Inferior parietal cortex (tissue), 1 donor: ENCODE results near the gene IQGAP1.
"Not testable (repeated sequence)": the region's sequence is repeated elsewhere in the genome, so short reads cannot be mapped to it uniquely, and the experiment has no call there.

Source experiments
- DNase-seq: peaks from one replicate; pipeline ENCODE4 v3.0.0-alpha.2; 2016; ENCODE audit errors: extremely low spot score

IQGAP1 gene

DNA sequence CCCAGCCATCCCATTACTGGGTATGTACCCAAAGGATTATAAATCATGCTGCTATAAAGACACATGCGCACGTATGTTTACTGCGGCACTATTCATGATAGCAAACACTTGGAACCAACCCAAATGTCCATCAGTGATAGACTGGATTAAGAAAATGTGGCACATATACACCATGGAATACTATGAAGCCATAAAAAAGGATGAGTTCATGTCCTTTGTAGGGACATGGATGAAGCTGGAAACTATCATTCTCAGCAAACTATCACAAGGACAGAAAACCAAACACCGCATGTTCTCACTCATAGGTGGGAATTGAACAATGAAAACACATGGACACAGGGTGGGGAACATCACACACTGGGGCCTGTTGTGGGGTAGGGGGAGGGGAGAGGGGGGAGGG, 22.3 kb downstream of the IQGAP1 start:
- DNase-seq, result not testable (repeated sequence)

DNA sequence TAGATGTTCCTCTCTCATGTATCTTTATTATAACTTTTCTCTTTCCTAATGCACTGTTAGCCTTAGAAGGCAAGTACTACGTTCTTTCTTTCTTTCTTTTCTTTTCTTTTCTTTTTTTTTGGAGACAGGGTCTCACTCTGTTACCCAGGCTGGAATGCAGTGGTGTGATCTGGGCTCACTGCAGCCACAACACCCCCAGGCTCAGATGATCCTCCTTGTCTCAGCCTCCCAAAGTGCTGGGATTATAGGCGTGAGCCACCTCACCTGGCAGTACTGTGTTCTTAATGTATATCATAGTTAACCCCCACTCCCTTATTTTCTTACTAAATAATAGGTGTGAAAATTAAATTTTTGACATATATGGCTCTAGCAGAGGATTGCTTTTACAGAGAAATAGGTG, 23.1 kb downstream of the IQGAP1 start:
- DNase-seq, result no peak

DNA sequence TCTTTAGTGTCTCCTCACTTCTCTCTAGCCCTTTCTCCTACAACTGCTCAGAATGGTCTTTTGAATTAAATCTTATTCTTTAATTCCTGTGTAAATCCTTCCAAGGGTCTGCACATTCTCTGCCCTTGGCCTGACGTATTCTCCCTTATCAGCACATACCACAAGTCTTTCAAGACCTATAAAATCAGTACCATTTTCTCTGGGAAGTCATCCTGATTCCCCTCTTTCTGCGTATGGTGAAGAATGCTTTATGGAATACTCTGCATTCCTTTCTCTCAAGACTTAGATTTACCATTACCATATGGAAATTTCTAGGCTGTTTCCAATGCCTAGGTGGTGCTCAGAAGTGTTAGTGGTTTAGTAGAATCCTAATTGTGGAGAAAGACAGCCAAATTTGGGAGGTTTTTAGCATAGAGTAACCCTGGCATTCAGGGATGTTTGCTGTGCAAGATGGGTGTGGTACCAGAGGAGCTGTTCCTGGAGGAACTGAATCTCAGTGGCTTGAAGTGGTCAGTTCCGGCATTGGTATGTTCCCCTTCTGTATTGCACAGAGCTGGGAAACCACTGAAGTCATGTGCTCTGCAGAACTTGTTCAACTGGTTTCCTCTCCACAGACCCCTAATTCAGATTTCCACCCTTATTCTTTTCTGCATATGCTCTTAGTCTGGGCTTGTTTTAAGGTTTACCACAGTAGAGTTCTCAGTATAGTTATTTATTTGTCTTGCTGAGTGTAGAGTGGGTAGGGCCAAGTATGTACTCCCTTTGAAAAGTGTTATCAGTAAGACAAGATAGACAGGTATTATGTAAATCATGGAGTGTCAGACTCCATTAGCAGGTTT, 24.5 kb downstream of the IQGAP1 start:
- no peak for DNase-seq

DNA sequence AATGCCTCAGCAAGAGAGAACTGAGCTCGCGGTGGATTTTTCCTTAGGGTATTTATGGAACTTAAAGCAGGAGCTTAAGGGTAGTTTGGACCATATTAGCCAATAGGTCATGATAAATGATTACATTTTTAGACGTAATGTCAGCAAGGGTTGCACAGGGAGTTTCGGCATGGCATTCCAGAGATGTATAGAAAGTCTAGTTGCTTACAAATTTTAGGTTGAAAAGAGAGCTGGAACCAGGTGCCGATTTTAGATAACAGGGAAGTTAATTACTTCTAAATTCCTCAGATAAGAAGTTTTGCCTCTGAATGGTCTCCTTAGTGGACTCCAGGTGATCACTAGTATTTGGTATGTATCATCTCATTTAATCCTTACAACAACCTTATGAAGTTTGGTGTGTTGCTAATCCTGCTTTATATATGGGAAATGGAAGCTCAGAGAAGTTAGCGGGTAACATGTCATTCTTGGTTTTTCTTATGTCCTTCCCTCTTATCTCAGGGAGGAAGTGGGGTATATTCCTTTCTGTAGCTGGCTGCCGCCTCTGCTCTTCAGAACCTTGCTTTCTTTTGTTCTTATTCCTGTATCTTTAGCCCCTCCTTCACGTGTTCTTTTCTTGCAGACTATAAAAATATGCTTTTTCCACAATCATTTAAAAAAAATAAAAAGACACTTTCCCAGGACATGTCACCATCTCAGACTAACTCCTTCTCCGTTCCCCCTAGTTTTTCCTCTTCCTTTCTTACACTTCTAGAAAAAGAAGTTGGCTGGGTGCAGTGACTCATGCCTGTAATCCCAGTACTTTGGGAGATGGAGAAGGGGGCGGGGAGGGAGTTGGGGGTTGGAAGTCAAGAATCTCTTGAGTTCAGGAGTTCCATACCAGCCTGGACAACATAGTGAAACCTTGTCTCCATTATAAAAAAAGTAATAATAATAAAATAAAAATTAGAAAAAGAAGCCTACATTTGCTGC, 25.7 kb downstream of the IQGAP1 start:
- no peak for DNase-seq

DNA sequence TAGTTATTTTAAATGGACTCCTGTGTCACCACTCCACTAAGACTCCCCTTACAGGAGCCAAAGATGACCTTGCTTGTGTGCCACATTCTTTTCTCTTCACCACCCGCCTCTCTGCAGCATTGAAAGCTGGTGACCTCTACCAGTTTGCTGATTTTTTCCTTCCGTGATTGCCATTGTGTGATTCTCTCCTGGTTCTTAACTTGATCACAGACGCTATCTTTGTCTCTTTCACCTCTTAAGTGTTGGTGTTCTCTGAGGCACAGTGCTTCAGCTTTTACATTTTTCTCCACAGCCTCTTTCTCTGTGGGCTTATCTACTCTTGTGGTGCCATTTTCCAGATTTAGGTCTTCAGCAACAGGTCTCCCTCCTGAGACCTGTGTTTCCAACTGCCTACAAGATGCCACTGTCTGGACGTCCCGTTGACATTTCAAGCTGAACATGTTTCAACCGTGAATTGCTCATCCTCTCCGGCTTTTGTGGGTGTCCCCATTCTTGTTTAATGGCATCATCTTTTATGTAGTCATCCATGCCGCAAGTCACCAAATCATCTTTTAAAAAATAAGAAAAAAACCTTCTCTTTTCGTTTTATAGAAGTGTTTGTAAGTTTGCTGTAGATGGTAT, 26.5 kb downstream of the IQGAP1 start:
- DNase-seq, result no peak

DNA sequence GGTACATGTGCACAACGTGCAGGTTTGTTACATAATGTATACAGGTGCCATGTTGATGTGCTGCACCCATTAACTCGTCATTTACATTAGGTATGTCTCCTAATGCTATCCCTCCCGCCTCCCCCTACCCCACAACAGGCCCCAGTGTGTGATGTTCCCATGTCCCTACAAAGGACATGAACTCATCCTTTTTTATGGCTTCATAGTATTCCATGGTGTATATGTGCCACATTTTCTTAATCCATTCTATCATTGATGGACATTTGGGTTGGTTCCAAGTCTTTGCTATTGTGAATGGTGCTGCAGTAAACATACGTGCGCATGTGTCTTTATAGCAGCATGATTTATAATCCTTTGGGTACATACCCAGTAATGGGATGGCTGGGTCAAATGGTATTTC, 28.0 kb downstream of the IQGAP1 start:
- DNase-seq, result not testable (repeated sequence)

DNA sequence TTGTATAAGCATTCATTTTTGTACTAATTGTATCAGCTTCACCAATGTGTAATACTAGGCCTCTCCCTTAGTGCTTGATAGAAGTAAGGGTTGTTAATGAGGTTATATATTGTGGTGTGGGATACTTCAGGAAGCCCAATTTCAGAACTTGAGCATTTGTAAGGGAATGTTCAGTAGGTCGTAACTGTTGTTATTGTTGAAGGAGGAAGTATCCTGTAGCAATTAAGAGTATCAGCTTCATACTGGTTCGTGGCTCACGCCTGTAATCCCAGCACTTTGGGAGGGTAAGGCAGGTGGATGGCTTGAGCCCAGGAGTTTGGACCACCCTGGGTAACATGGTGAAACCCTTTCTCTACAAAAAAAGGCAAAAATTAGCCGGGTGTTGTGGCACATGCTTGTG, 30.6 kb downstream of the IQGAP1 start:
- no peak for DNase-seq

DNA sequence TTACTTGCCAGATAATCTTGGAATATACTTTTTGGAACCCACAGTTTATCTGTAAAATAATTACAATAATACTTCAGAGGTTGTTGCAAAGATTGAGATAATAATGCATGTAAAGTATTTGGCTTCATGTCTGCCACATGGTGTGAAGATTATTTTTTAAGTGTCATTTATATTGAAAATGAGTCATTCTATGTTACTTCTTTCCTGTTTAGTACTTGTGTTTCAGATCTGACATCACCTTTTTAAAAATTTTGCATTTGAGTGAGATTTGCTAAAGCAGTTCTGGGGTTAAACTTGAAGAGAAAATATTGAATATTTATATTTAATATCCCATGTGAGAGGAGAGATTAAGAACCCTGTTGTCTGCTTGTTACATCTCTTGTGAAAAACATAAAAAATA, 31.2 kb downstream of the IQGAP1 start:
- no peak for DNase-seq

DNA sequence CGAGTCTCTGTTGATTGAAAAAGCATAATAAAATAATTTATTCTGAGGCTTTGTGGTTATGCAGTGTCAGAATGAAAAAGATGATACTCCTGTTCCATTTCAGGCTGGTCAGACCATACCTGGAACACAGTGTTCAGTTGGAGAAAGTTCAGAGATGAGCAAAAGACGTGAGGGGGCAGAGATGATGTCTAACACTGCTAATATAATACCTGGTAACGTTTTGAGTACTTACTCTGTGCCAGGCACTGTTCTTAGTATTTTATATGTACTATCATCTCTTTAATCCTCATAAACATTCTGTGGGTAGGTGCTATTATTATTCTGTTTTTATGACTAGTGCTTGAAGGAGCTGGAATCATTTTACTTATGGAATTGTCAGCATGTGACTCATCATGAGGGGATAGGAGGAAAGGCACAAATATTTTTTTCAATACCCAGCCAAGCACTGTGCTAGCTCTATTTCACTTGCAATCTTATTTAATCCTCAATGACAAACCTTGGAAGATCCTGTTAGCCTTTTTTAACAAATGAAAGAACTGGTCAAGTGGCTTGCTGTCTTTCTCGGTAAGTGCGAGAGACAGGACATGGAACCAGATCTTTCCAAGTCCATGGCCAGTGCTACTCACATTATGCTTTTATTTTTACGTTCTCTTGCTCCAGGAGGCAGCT, 31.8 kb downstream of the IQGAP1 start:
- DNase-seq, result peak; percentile 51

DNA sequence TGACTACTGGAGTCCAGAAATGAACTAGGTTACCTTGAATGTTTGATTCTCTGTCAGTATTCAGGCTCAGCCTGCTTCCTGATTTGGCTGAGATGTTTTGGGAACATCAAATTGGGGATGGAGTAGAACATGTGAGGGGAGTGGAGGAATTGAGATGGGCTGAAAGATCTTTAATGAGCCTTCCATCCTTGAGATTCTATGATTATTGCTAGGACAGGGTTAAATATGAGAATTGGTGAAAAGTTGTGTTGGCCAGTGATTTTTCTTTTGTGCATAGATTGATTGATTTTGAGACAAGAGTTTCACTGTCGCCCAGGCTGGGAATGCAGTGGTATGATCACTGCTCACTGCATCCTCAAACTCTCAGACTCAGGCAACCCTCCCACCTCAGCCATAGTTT, 32.4 kb downstream of the IQGAP1 start:
- no peak for DNase-seq

DNA sequence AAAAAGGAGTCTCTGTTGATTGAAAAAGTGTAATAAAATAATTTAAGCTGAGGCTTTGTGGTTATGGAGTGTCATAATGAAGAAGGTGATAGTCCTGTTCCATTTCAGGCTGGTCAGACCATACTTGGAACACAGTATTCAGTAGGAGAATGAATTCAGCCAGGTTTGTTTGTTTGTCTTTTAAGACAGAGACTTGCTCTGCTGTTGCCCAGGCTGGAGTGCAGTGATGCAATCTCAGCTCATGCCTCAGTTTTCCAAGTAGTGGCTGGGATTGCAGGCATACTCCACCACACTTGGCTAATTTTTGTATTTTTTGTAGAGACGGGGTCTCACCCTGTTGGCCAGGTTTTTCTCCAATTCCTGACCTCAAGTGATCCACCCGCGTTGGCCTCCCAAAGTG, 33.5 kb downstream of the IQGAP1 start:
- DNase-seq, result no peak

DNA sequence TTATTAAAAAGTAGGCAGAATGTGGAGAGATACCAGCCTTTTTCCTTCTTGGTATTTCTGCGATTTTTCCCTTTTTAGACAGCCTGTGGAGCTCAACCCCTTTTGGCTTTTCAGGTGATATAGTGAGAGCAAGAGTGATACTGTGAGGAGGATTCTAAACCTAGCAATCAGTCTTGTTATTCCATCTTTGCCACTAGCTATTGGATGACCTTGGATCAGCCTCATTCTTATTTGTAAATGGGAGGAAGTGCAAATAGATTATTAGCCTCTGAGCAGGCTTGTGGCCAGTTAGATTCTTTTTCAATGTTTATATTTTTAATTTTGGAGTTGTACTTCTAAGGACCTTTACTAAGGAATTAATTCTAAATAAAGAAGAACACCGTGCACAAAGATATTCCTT, 34.0 kb downstream of the IQGAP1 start:
- no peak for DNase-seq

DNA sequence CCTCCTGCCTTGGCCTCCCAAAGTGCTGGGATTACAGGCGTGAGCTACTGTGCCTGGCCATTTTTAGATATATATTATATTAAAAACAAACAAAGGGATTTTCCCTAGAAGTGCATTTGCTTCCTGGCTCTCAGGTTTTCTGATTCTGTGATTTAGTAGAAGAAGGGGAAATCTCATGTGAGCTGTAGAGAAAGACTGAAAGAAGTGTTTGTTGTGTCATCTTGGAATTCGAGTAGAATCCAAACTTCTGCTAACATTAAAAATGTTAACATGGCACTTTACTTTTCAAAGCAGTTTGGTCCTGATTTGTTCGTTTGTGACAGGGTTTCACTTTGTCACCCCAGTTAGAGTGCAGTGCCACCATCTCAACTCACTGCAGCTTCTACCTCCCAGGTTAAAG, 34.9 kb downstream of the IQGAP1 start:
- no peak for DNase-seq

DNA sequence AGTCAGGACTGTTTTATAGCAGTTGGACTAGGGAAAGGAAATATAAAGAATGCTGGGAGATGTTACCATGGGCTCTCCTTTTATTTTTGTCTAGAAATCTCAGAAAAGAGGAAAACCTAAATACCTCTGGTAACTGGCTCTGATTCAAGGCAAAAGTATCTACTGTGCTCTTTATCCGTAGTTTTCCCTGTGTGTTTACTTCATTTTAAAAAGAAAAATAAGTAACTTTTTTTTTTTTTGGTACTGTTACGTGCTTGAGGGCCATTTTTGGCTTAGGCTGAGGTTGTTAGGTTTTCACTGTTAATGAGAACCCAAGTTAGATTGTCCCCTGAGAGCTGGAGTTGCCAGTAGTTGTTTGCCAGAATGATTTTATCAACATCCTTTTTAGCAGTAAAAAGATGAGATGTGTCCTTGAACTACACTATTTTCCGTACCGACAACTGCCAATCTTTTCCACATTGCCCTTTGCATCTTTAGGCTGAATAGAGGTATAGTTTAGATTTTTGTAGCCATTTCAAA, 35.8 kb downstream of the IQGAP1 start:
- DNase-seq, result no peak

DNA sequence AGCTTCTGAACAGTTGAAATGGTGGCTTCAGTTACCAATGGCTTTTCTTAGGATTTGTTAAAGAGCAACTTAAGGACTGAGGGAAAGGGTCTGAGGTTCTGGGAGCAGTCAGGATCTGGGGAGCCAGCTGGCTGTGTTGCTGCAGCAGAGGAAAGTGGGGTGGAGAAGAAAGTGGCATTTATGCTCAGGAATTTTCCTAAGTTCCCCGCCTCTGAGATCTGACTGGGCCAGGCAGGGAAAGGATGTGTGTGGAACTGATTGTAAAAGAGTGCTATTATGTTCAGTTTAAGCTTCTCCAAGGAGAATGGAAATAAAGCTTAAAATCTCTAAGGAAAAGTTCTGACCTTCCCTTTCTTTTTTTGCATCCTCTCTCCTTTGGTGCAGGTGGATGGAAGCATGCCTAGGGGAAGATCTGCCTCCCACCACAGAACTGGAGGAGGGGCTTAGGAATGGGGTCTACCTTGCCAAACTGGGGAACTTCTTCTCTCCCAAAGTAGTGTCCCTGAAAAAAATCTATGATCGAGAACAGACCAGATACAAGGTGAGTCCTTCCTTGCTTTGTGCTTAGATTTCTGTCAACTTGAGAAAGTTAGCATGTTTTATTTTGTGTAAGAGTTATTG, 37.8 kb downstream of the IQGAP1 start:
- no peak for DNase-seq

DNA sequence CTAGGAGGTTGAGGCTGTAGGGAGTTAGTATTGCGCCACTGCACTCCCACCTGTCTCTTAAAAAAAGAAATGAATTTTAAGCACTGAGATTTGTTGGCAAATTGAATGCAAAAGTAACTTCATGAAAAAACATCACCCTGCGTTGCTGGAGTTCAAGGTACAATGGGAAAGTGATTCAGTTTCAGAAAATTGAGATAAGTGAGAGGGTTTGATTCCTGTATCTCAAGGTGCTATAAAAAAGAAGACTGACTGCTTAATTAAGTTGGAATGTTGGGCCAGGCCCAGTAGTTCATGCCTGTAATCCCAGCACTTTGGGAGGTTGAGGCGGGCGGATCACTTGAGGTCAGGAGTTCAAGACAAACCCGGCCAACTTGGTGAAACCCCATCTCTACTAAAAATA, 39.1 kb downstream of the IQGAP1 start:
- DNase-seq, result no peak

DNA sequence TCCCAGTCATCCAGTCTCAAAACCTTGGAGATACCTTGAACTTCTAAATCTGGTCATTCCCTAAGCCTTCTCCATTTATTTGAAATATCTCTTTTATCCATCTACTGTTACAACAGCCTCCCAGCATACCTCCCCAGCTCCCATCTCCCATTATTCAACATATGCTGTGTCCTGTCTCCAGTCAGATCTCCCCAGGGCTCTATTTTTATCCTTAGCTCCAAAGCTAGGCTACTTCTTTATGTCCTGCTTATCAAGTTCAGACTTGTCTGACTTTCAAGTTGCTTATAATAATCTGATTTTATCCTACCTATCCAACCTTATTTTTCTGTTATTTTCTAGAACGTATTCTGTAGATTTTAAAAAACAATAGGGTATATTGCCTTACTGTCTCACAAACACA, 44.2 kb downstream of the IQGAP1 start:
- DNase-seq, result no peak

DNA sequence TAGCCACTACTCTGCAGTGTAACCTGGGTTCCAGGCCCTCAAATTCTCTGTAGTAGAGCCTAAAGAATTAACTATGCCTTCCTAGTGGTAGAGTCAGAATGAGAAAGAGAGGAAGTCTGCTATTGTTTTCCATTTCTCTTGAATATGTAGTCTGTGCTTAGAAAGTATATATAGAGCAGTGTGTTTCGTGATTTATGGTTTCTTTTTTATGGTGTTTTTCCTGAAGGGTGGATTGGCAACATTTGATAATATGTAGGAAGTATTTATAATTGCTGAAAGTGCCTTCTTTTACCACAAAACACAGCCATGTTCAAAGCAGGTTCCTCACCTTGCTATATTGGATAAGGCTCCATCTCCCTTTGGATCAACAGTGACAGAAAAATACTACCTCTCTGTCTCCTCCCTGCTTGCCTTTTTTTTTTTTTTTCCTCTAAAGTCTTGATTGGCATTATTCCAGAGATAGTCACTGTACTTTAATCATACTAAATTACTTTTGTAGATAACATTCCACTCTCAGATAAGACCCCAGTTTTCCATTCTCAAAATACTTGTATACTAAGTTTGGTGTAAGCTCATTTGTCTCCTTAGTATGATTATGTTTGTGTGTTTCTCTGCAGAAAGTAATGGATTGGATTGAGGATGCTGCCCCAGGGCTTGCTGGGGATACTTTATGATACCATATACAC, 47.8 kb downstream of the IQGAP1 start:
- DNase-seq, result no peak

DNA sequence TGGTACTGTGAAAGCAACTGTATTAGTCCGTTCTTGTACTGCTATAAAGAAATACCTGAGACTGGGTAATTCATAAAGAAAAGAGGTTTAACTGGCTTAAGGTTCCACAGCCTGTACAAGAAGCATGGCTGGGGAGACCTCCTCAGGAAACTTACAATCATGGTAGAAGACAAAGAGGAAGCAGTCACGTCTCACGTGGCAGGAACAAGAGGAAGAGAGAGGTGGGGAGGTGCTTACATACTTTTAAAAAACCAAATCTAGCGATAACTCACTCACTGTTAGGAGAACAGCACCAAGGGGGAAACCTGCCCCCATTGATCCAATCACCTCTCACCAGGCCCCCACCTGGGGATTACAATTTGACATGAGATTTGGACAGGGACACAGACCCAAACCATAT, 48.9 kb downstream of the IQGAP1 start:
- DNase-seq, result no peak

DNA sequence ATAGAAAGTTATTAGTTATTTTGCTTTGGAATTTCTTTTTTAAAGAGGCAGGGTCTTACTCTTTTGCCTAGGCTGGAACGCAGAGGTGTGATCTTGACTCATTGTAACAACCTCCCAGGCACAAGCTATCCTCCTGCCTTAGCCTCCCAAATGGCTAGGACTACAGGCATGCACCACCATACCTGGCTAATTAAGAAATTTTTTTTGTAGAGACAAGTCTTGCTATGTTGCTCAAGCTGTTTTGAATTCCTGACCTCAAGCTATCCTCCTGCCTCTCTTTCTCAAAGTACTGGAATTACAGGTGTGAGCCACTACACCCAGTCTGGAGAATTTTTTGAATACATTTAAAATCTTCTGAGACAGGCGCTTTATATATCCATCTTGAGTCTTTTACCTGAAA, 49.5 kb downstream of the IQGAP1 start:
- no peak for DNase-seq

DNA sequence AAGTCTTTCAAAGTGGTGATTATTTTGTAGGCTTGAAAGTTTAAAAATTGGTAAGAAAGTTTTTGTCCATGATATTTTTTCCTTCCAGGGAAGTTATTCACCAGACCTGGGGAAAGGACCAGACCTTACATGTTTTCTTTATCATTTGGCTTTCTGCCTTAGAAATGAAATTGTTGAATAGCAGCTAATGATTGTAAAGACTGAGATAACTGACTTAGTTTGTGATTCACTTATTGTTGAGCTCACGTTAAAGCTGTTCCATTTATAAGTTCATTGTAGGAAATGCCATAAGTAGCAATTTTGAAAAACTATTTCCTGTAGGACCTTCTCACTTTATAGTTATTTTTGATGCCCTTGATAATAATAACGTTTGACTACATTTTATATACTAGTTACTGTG, 51.9 kb downstream of the IQGAP1 start:
- DNase-seq, result no peak
